Measurements from ENCODE around the gene GCGR.

DNA sequence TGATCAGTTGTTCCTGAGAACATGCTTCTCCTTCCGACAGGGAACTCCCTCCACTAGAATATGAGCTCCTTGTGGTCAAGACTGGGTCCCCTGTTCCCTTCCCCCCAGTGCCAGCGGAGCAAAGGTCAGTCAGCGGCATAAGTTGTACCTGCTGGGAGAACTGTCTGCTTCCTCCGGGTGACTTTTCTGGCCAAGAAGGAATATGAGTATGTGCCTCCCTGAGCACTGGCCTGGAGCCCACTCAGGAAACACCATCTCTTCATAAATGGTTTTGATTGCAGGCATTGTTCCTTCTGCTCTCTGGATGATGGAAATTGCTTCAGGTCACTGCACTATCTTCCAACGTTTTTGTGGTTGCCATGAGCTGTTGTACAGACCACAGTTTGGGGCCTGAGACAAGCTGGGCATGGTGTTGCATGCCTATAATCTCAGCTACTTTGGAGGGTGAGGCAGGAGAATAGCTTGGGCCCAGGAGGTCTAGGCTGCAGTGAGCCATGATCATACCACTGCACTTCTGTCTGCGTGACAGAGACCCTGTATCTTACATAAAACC, 59.2 kb downstream of the GCGR start:
- TF ChIP-seq EZH2 (IDR thresholded peaks at IDR 0.05; ENCODE audit: borderline replicate concordance, insufficient read depth, low read depth, low read length, poor library complexity, severe bottlenecking) = no peak
- TF ChIP-seq, protein P1, sequence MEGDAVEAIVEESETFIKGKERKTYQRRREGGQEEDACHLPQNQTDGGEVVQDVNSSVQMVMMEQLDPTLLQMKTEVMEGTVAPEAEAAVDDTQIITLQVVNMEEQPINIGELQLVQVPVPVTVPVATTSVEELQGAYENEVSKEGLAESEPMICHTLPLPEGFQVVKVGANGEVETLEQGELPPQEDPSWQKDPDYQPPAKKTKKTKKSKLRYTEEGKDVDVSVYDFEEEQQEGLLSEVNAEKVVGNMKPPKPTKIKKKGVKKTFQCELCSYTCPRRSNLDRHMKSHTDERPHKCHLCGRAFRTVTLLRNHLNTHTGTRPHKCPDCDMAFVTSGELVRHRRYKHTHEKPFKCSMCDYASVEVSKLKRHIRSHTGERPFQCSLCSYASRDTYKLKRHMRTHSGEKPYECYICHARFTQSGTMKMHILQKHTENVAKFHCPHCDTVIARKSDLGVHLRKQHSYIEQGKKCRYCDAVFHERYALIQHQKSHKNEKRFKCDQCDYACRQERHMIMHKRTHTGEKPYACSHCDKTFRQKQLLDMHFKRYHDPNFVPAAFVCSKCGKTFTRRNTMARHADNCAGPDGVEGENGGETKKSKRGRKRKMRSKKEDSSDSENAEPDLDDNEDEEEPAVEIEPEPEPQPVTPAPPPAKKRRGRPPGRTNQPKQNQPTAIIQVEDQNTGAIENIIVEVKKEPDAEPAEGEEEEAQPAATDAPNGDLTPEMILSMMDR (IDR thresholded peaks at IDR 0.05) = no peak

Measured in B cell (primary cell).